LHCN-M2 (cell line): ENCODE measurements around the gene MACROH2A1. TPM values are rescaled to one million over a fixed set of nuclear protein-coding genes. Genes with fewer than 3 reads are reported as not detected.
"Not testable (repeated sequence)": the region's sequence is repeated elsewhere in the genome, so short reads cannot be mapped to it uniquely, and the experiment has no call there.

ENCODE experiments used
- DNase-seq: peaks from one replicate; pipeline ENCODE4 v3.0.0-alpha.2; 2012; ENCODE audit warnings: low read depth
- total RNA-seq: library from RNA; depleted of rRNA; stranded (reverse); fragments of >200 nt; gene quantifications from 2 replicates; pipeline ENCODE4 v1.2.3, GENCODE V29; 2014

Gene MACROH2A1
- total RNA-seq, 1 experiment from 2014 or later: 175 TPM

- no peak for DNase-seq
Observed at GRCh38 chr5:135379046-135379654, 19.9 kb downstream of the MACROH2A1 start.

DNA sequence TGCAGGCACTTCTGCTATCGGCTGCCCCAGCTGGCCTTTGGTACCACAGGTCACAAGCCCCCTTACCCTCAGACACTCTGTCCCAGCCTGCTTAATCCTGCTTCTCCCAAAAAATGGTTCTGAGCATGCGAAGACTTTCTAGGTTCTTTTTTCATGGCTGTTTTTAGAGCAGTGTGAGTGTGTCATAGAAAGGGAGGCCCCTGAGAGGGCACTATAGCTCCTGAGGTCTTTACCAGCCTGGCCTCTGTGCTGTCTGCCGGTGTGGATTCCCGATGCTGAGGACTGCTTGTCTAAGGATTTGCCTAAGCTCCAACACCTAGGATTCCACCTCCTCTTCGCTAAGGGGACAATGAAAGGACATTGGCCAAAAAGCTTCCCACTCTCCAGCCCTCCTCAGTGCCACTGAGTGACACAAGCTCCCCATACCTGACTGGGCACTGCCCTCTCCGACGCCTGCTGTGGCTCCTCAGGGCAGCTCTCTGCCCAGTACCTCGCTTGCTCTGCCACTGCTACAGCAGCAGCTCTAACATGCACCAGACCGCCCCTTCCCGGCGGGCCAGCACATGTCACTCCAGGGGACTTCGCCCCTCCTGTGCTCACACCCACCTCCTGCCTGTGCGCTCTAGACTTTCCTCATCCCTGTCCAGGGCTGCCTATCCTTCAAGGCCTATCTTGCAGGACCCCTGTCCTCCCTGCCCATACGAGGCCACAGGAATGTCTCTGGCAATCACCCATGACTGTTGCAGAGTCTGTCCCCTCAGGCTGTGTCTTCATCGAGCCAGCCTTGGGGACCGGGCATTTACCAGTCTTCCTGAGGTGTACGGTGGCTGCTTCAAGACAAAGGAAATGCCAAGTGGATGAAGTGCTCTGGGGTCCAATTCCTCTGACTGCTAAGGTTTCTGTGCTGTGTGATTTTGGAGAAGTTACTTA is 21.0 kb downstream of the MACROH2A1 start:
- DNase-seq: no peak

GRCh38 chr5:135376961-135377624 is 21.9 kb downstream of the MACROH2A1 start:
- DNase-seq: no peak

- DNase-seq: no peak
Observed at GRCh38 chr5:135375040-135375793, 23.8 kb downstream of the MACROH2A1 start.

DNA sequence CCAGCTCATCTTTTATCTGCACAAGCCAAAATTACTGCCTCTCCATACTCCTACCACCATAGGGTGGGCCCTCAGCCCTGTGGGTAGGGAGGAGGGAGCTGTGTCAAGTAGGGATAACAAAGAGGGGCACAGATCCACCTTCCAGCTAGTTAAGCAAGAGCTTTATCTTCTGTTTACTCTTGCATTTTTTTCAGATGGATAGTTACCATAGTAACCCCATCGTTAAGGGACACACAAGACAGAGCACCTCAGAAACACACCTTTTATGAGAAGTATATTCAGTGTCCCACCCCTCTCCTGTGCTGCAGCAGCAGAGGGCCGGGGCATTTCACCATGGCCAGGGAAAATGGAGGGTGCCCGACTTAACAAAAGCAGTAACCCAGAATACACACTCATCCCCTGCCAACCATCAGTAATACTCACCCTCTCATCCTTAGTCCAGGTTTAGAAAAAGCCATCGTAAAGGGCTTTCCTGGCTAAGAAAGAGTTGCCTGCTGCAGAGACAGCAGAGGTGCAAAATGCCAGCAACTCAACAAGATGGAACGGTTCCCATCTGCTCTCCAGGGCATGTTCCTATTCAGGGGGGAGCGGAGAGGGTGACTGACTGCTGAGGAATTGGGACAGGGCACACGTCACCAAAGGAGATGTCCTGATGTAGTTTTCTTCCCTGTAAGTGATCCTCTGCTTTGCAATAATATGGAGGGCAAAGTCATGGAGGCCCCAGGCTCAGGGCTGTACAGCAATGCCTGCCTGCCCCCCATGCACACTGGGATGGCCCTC is 25.1 kb downstream of the MACROH2A1 start:
- DNase-seq: no peak

- DNase-seq: no peak
Observed at GRCh38 chr5:135372654-135373381, 26.2 kb downstream of the MACROH2A1 start.

GRCh38 chr5:135371622-135372232 is 27.3 kb downstream of the MACROH2A1 start:
- no peak for DNase-seq

- DNase-seq: no peak
Observed at GRCh38 chr5:135369952-135370351, 29.1 kb downstream of the MACROH2A1 start.

DNA sequence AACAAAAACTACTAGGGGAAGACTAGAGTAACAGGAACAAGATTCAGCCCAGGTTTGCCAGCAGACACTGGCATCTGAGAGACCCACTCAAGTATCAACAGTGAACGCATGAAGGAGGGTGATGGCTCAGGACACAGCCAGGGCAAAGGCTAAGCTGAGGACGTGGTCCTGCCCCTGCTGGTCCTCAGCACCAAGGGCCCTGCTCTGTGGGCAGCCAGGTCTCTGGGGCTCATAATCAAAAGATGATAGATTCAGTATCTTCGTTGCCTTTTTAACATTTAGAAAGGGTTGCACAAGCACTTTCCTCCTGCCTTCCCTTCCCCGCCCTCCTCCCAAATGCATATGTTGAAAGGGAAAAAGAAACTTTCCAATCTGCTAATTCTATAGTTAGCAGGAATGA is 31.5 kb downstream of the MACROH2A1 start:
- no peak for DNase-seq

- no peak for DNase-seq
Observed at GRCh38 chr5:135367076-135367475, 32.0 kb downstream of the MACROH2A1 start.

- no peak for DNase-seq
Observed at GRCh38 chr5:135365281-135365680, 33.8 kb downstream of the MACROH2A1 start.

DNA sequence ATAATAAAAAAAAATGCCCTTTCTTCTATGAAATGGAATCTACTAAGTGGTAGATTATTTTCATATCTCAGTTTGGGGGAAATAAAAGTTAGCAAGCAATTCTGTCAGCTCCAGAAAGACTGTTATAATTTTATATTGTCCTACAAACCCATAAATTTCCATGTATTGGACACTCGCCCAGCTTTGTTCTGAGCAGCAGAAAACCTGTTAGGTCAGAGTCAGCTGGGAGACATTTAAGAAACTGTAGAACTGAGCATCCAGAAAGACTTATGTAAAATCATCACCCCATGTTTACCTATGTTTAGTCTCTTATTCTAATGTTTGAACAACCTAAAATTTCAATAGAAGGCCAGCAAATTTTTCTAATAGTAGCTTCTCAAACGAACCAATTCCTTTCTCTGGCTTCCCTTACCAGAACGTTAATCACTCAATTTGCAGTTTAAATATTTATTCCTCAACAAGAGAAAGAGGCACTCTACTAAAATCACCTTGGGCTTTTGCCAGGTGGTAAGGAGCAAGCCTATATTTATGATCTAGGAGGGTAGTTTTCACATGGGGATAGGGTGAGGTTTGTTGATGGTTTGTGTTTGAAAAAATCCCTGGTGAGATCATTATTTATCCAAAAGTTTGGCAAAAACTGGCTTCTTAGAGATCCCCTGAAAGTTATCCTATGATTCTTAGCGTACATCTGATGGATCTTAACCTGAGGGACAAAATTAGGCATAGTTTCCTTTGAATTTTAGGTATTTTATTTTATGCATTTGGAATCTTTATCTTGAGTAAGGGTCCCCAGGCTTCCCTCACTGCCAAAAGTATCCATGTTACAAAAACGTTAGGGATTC is 34.4 kb downstream of the MACROH2A1 start:
- no peak for DNase-seq

GRCh38 chr5:135363342-135363741 is 35.7 kb downstream of the MACROH2A1 start:
- not testable (repeated sequence) for DNase-seq

- DNase-seq: no peak
Observed at GRCh38 chr5:135362102-135362501, 36.9 kb downstream of the MACROH2A1 start.

- DNase-seq: no peak
Observed at GRCh38 chr5:135360278-135361274, 38.5 kb downstream of the MACROH2A1 start.

- no peak for DNase-seq
Observed at GRCh38 chr5:135359374-135360165, 39.5 kb downstream of the MACROH2A1 start.

- no peak for DNase-seq
Observed at GRCh38 chr5:135357685-135358084, 41.3 kb downstream of the MACROH2A1 start.
